Keratinocyte (primary cell): ENCODE data around the gene NEK8. TPM values are rescaled to one million over a fixed set of nuclear protein-coding genes. Genes with fewer than 3 reads are reported as not detected.
A peak's percentile ranks its signal among the peaks of the same experiment; 100 is the strongest.

ENCODE experiments used
- DNase-seq: peaks from one replicate; pipeline ENCODE4 v3.0.0-alpha.2; 2011; ENCODE audit warnings: low read depth, missing footprints, low spot score
- FAIRE-seq: peaks from 2 replicates; lab custom pipeline; 2011; peaks lifted over from hg19 to GRCh38; lab: Jason Lieb, UNC
- H2AFZ ChIP-seq: 2 replicates; pipeline ENCODE4 v1.6.0; 2012; ENCODE audit warnings: low read length, control low read depth, inconsistent platforms; ENCODE audit not compliant: control insufficient read depth
- H3K27ac ChIP-seq: 2 replicates; pipeline ENCODE4 v1.5.1; 2011; ENCODE audit warnings: low read length; ENCODE audit not compliant: control insufficient read depth, insufficient read depth
- H3K27me3 ChIP-seq: 3 replicates; pipeline ENCODE4 v1.6.0; 2011; ENCODE audit warnings: low read length; ENCODE audit not compliant: control insufficient read depth, insufficient read depth; ENCODE audit errors: extremely low read depth
- H3K36me3 ChIP-seq, 2 experiments: 2 replicates in 1 of 2; 3 replicates in 1 of 2; pipeline ENCODE4 v1.5.1; 2011; ENCODE audit warnings: low read length in 2 of 2, mild to moderate bottlenecking in 1 of 2; ENCODE audit not compliant: control insufficient read depth in 2 of 2, insufficient read depth in 2 of 2; ENCODE audit errors: extremely low read depth in 1 of 2
- H3K4me1 ChIP-seq: 3 replicates; pipeline ENCODE4 v1.5.1; 2011; ENCODE audit warnings: low read length; ENCODE audit not compliant: control insufficient read depth, insufficient read depth; ENCODE audit errors: extremely low read depth
- H3K4me2 ChIP-seq: 3 replicates; pipeline ENCODE4 v1.6.0; 2011; ENCODE audit warnings: low read depth, low read length; ENCODE audit not compliant: control insufficient read depth, insufficient read depth; ENCODE audit errors: extremely low read depth
- H3K4me3 ChIP-seq, 3 experiments: fragments of 200-600 bp in 1 of 3; sonication (generic) in 1 of 3; 2 replicates in 2 of 3; 3 replicates in 1 of 3; pipeline ENCODE4 v1.5.1; 2011 to 2016; ENCODE audit warnings: low read length in 3 of 3, mild to moderate bottlenecking in 3 of 3, control low read depth in 2 of 3, inconsistent platforms in 1 of 3, low read depth in 1 of 3, mixed read lengths in 1 of 3, mixed run types in 1 of 3, moderate library complexity in 1 of 3; ENCODE audit not compliant: control insufficient read depth in 2 of 3, insufficient read depth in 2 of 3; ENCODE audit errors: extremely low read depth in 1 of 3
- H3K79me2 ChIP-seq: 2 replicates; pipeline ENCODE4 v1.6.0; 2012; ENCODE audit warnings: low read length; ENCODE audit not compliant: control insufficient read depth, insufficient read depth
- H3K9ac ChIP-seq: 3 replicates; pipeline ENCODE4 v1.6.0; 2011; ENCODE audit warnings: low read length; ENCODE audit not compliant: control insufficient read depth, insufficient read depth; ENCODE audit errors: extremely low read depth
- H3K9me1 ChIP-seq: 3 replicates; pipeline ENCODE4 v1.6.0; 2011; ENCODE audit warnings: low read length; ENCODE audit not compliant: control insufficient read depth, insufficient read depth; ENCODE audit errors: extremely low read depth
- H3K9me3 ChIP-seq: 2 replicates; pipeline ENCODE4 v1.5.1; 2012; ENCODE audit warnings: low read depth, low read length; ENCODE audit not compliant: control insufficient read depth
- H4K20me1 ChIP-seq: 3 replicates; pipeline ENCODE4 v1.6.0; 2011; ENCODE audit warnings: low read length; ENCODE audit not compliant: control insufficient read depth, insufficient read depth; ENCODE audit errors: extremely low read depth
- CTCF ChIP-seq, 3 experiments: IDR thresholded peaks in 1 of 3; conservative IDR thresholded peaks in 1 of 3; optimal IDR thresholded peaks in 1 of 3; 2 replicates in 2 of 3; 3 replicates in 1 of 3; pipeline versions ENCODE3 to v1.5.1; 2011; ENCODE audit warnings: low read length in 3 of 3, mild to moderate bottlenecking in 3 of 3, moderate library complexity in 2 of 3, control low read depth in 1 of 3, inconsistent platforms in 1 of 3; ENCODE audit not compliant: insufficient read depth in 2 of 3; ENCODE audit errors: extremely low read depth in 1 of 3
- EZH2 ChIP-seq: IDR thresholded peaks from one replicate; pipeline ENCODE4 v1.6.1; 2012; ENCODE audit warnings: inconsistent platforms, mild to moderate bottlenecking, low read length, moderate library complexity
- dilution Hi-C: fragments of 300-500 bp; cut with MboI; formaldehyde crosslinking; loops from one replicate; pipeline ENCODE4 v1.7.0; 2020; ENCODE audit warnings: low sequenced_read_pairs; ENCODE audit not compliant: extremely low pct_ligation_motif_present
- polyA plus RNA-seq, 5 experiments: library from polyadenylated mRNA; depleted of rRNA in 3 of 5; stranded (reverse) in 3 of 5; stranded (forward) in 1 of 5; unstranded in 1 of 5; fragments of >200 nt; gene quantifications; 1 replicate in 1 of 5; 2 replicates in 3 of 5; 3 replicates in 1 of 5; pipeline versions ENCODE4 v1.2.1 to v1.2.3, GENCODE V29; 2011 to 2012; ENCODE audit warnings: missing spikeins in 2 of 5, low read depth in 1 of 5, low replicate concordance in 1 of 5

The NEK8 gene
- polyA plus RNA-seq, 1 donor (not counting 4 experiments of a cell fraction or from before 2014, with no cell fraction given): 4.1 TPM

- no peak overlapping the region for H3K27ac ChIP-seq
- no peak for DNase-seq
These were observed 14.3 kb upstream of the NEK8 start for GRCh38 chr17:28714281-28714680.

GRCh38 chr17:28715217-28715616, 13.4 kb upstream of the NEK8 start:
- no peak overlapping the region for H3K9ac ChIP-seq

More at GRCh38 chr17:28714281-28714680, 14.3 kb upstream of the NEK8 start:
- peaks cover 16 to 33% of the 10 kb centered on the region in 2 experiments for H3K36me3 ChIP-seq
- H3K4me2 ChIP-seq: no peak overlapping the region
- peak in 1 of 3 experiments; percentile 27 for TF ChIP-seq CTCF (optimal IDR thresholded peaks at IDR 0.05 in 1 of 3, IDR thresholded peaks at IDR 0.05 in 1 of 3, conservative IDR thresholded peaks at IDR 0.05 in 1 of 3; ENCODE audit: extremely low read depth in 1 of 3, insufficient read depth in 2 of 3, low read length in 3 of 3)
- no peak for TF ChIP-seq EZH2
- peaks cover 23% of the 10 kb centered on the region for H3K79me2 ChIP-seq
- dilution Hi-C loops: no loop called here
- H3K4me3 ChIP-seq: no peak overlapping the region
- H3K9me3 ChIP-seq: no peaks in the 10 kb centered on the region
- peaks cover 3% of the 10 kb centered on the region for H3K9me1 ChIP-seq
- H4K20me1 ChIP-seq: peaks cover 4% of the 10 kb centered on the region
- FAIRE-seq: no peak
- no peak overlapping the region for H2AFZ ChIP-seq
- H3K4me1 ChIP-seq: peaks cover 30% of the 10 kb centered on the region
- no peak overlapping the region for H3K9ac ChIP-seq
- H3K27me3 ChIP-seq: no peaks in the 10 kb centered on the region

More at GRCh38 chr17:28715217-28715616, 13.4 kb upstream of the NEK8 start:
- Histone ChIP-seq H2AFZ (no peak overlapping the region), H3K27me3 (no peaks in the 10 kb centered on the region), H3K36me3 (peaks cover 16 to 33% of the 10 kb centered on the region in 2 experiments), H3K4me1 (peaks cover 30% of the 10 kb centered on the region), H3K79me2 (peaks cover 28% of the 10 kb centered on the region), H3K27ac (no peak overlapping the region), H3K9me1 (peaks cover 3% of the 10 kb centered on the region), H4K20me1 (peaks cover 5% of the 10 kb centered on the region), H3K4me3 (no peak overlapping the region), H3K4me2 (no peak overlapping the region), H3K9me3 (no peaks in the 10 kb centered on the region)
- FAIRE-seq (no peak), DNase-seq (no peak)
- no peak for TF ChIP-seq CTCF (optimal IDR thresholded peaks at IDR 0.05 in 1 of 3, IDR thresholded peaks at IDR 0.05 in 1 of 3, conservative IDR thresholded peaks at IDR 0.05 in 1 of 3; ENCODE audit: extremely low read depth in 1 of 3, insufficient read depth in 2 of 3, low read length in 3 of 3)
- no peak for TF ChIP-seq EZH2
- dilution Hi-C loops: no loop called here
